Vagina (tissue), 2 donors: ENCODE measurements around the gene SAMD4A.

Experiments used
- CTCF ChIP-seq, 3 experiments: fragments of 450-650 bp in 2 of 3; fragments of 200-600 bp in 1 of 3; sonication (generic) in 1 of 3; IDR thresholded peaks; one replicate each; pipeline ENCODE4 v1.5.1; 2017 to 2019; ENCODE audit warnings: antibody characterized with exemption in 3 of 3, mild to moderate bottlenecking in 2 of 3, moderate library complexity in 2 of 3
- POLR2AphosphoS5 ChIP-seq, 2 donors: sonication (generic); formaldehyde crosslinking; IDR thresholded peaks; one replicate each; pipeline ENCODE4 v1.9.0; 2017; ENCODE audit warnings: antibody characterized with exemption in 2 of 2, mild to moderate bottlenecking in 2 of 2, low read depth in 1 of 2; ENCODE audit not compliant: insufficient read depth in 1 of 2

DNA sequence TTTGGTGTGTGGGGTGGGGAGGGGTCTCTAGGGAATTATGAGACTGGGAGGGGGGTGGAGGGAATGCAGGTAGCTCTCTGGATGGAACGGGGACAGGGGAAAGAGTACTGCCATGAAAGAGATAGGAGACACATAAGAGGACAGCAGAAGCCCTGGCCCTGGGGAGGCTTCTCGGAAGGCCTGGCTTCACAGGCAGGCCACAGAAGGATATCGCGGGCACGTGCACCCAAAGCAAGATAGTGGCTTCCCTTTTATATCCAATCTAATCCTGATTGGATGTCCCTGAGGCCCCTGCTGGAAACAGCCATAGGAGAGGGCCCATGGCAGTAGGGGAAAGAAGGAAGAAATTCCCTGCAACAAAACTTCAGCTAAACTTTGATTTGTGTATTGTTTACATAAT lies 222.2 kb downstream of the SAMD4A start:
- no peak for TF ChIP-seq CTCF (IDR thresholded peaks at IDR 0.05)
- no peak for TF ChIP-seq POLR2AphosphoS5 (IDR thresholded peaks at IDR 0.05; ENCODE audit: insufficient read depth in 1 of 2, low read depth in 1 of 2)
